ENCODE data around the gene PKDREJ. TPM values are rescaled to one million over a fixed set of nuclear protein-coding genes. Genes with fewer than 3 reads are reported as not detected.

PKDREJ gene
- total RNA-seq, 1 experiment from 2014 or later = not detected

DNA sequence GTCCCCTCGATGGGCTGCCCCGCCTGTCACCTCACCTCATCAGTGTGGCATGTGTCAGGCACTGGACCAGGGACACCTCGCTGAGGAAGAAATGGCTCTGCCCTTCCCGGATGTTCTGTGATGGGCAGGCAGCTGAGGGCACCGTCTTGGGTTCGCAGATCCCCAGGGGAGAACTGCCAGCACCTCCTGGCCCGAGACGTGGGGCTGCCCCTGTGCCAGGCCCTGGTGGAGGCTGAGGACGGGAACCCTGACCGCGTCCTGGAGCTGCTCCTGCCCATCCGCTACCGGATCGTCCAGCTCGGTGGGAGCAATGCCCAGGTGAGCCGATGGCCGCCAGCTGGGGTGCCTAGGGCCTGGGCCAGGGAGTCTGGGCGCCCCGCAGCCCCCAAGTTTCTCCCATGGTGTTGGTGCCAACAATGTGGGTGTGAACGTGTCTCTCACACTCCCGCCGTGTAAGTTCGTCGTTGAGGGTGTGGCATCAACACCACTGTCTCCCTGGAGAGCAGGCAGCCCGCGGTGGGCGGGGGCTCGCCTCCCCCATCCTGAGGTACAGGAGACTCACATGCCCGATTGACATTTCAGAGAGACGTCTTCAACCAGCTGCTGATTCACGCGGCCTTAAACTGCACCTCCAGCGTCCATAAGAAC lies 26.2 kb upstream of the PKDREJ start:
- DNase-seq (ENCODE audit: low read depth, low spot score) = no peak
- ATAC-seq = no peak
- no peaks in the 10 kb centered on the region for H3K9me3 ChIP-seq (ENCODE audit: control insufficient read depth, insufficient read depth, low read depth, low read length)
- BruUV-seq (replicated peaks) = no TSS peak
- intact Hi-C loops (cut with micrococcal nuclease; ENCODE audit: unreplicated experiment) (no loop called here), in situ Hi-C loops (cut with HindIII; ENCODE audit: low pct_unique_long_range_greater_than_20kb, low sequenced_read_pairs) (no loop called here)
- H3K27me3 ChIP-seq (ENCODE audit: control insufficient read depth, insufficient read depth, low read length) = no peaks in the 10 kb centered on the region
- no peak overlapping the region for H3K4me3 ChIP-seq (ENCODE audit: low read depth in 2 of 2, low read length in 2 of 2)
- no peaks in the 10 kb centered on the region for H3K36me3 ChIP-seq (ENCODE audit: control insufficient read depth, insufficient read depth, low read length)
- no peak overlapping the region for H3K27ac ChIP-seq (ENCODE audit: low read length)
- TF ChIP-seq, protein P1, sequence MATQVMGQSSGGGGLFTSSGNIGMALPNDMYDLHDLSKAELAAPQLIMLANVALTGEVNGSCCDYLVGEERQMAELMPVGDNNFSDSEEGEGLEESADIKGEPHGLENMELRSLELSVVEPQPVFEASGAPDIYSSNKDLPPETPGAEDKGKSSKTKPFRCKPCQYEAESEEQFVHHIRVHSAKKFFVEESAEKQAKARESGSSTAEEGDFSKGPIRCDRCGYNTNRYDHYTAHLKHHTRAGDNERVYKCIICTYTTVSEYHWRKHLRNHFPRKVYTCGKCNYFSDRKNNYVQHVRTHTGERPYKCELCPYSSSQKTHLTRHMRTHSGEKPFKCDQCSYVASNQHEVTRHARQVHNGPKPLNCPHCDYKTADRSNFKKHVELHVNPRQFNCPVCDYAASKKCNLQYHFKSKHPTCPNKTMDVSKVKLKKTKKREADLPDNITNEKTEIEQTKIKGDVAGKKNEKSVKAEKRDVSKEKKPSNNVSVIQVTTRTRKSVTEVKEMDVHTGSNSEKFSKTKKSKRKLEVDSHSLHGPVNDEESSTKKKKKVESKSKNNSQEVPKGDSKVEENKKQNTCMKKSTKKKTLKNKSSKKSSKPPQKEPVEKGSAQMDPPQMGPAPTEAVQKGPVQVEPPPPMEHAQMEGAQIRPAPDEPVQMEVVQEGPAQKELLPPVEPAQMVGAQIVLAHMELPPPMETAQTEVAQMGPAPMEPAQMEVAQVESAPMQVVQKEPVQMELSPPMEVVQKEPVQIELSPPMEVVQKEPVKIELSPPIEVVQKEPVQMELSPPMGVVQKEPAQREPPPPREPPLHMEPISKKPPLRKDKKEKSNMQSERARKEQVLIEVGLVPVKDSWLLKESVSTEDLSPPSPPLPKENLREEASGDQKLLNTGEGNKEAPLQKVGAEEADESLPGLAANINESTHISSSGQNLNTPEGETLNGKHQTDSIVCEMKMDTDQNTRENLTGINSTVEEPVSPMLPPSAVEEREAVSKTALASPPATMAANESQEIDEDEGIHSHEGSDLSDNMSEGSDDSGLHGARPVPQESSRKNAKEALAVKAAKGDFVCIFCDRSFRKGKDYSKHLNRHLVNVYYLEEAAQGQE (IDR thresholded peaks at IDR 0.05; ENCODE audit: insufficient read depth in 1 of 2, low read depth in 2 of 2, low read length in 1 of 2) = no peak
- TF ChIP-seq POLR2AphosphoS5 (IDR thresholded peaks at IDR 0.05; ENCODE audit: low read depth, low read length) = no peak
- POLR2A ChIA-PET = no interaction called here
- CTCF ChIA-PET = no interaction called here
- no peaks in the 10 kb centered on the region for H3K4me1 ChIP-seq (ENCODE audit: control insufficient read depth, insufficient read depth, low read length)

- Histone ChIP-seq H3K4me1 (ENCODE audit: control insufficient read depth, insufficient read depth, low read length) (no peaks in the 10 kb centered on the region), H3K27me3 (ENCODE audit: control insufficient read depth, insufficient read depth, low read length) (no peaks in the 10 kb centered on the region), H3K9me3 (ENCODE audit: control insufficient read depth, insufficient read depth, low read depth, low read length) (no peaks in the 10 kb centered on the region), H3K27ac (ENCODE audit: low read length) (no peak overlapping the region), H3K36me3 (ENCODE audit: control insufficient read depth, insufficient read depth, low read length) (no peaks in the 10 kb centered on the region), H3K4me3 (ENCODE audit: low read depth in 2 of 2, low read length in 2 of 2) (no peak overlapping the region)
- no peak for TF ChIP-seq SIN3A (IDR thresholded peaks at IDR 0.05; ENCODE audit: borderline replicate concordance, insufficient read depth, low read depth, low read length)
- TF ChIP-seq, protein P2, sequence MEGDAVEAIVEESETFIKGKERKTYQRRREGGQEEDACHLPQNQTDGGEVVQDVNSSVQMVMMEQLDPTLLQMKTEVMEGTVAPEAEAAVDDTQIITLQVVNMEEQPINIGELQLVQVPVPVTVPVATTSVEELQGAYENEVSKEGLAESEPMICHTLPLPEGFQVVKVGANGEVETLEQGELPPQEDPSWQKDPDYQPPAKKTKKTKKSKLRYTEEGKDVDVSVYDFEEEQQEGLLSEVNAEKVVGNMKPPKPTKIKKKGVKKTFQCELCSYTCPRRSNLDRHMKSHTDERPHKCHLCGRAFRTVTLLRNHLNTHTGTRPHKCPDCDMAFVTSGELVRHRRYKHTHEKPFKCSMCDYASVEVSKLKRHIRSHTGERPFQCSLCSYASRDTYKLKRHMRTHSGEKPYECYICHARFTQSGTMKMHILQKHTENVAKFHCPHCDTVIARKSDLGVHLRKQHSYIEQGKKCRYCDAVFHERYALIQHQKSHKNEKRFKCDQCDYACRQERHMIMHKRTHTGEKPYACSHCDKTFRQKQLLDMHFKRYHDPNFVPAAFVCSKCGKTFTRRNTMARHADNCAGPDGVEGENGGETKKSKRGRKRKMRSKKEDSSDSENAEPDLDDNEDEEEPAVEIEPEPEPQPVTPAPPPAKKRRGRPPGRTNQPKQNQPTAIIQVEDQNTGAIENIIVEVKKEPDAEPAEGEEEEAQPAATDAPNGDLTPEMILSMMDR (IDR thresholded peaks at IDR 0.05) = no peak
- TF ChIP-seq, protein P1 (IDR thresholded peaks at IDR 0.05; ENCODE audit: insufficient read depth in 1 of 2, low read depth in 2 of 2, low read length in 1 of 2) = no peak
- TF ChIP-seq TCF7L2 (IDR thresholded peaks at IDR 0.05; ENCODE audit: low read depth, low read length) = no peak
- TF ChIP-seq POLR2AphosphoS5 (IDR thresholded peaks at IDR 0.05; ENCODE audit: low read depth, low read length) = no peak
- DNase-seq (ENCODE audit: low read depth, low spot score) (no peak), ATAC-seq (no peak)
- POLR2A ChIA-PET = no interaction called here
- in situ Hi-C loops (cut with HindIII; ENCODE audit: low pct_unique_long_range_greater_than_20kb, low sequenced_read_pairs) = no loop called here
- CTCF ChIA-PET = no interaction called here
- intact Hi-C loops (cut with micrococcal nuclease; ENCODE audit: unreplicated experiment) = no loop called here
- BruUV-seq (replicated peaks) = no TSS peak
Measured at GRCh38 chr22:46288846-46289243, 25.7 kb upstream of the PKDREJ start.
